Measurements from ENCODE around the gene KIF26A. TPM values are rescaled to one million over a fixed set of nuclear protein-coding genes. Genes with fewer than 3 reads are reported as not detected.

Gene KIF26A
- total and polyA plus RNA-seq, 2 of the 4 experiments (the other 2 are of a cell fraction) = not detected

- Histone ChIP-seq H4K91ac (ENCODE audit: insufficient read depth, low read depth, low read length) (no peak overlapping the region), H4K20me1 (ENCODE audit: insufficient read depth, low read length) (no peaks in the 10 kb centered on the region), H2AFZ (replicated peaks; ENCODE audit: low read length, poor library complexity) (no peak overlapping the region), H3K79me1 (ENCODE audit: low read depth in 1 of 2, low read length in 2 of 2) (no peaks in the 10 kb centered on the region), H3K36me3 (ENCODE audit: control insufficient read depth, insufficient read depth, low read length) (no peaks in the 10 kb centered on the region), H2BK20ac (ENCODE audit: low read depth, low read length) (no peak overlapping the region), H3K4ac (ENCODE audit: low read depth, low read length) (no peak overlapping the region), H3K14ac (replicated peaks; ENCODE audit: low read depth, low read length) (no peak overlapping the region), H2BK5ac (ENCODE audit: low read depth, low read length, poor library complexity, severe bottlenecking) (no peak overlapping the region), H3K4me2 (ENCODE audit: low read depth, low read length) (no peak overlapping the region), H2AK9ac (replicated peaks; ENCODE audit: low read depth, low read length, poor library complexity) (no peak overlapping the region), H3K4me3 (ENCODE audit: insufficient read depth, low read depth, low read length) (no peak overlapping the region), H2AK5ac (ENCODE audit: low read depth, low read length) (no peak overlapping the region), H3K18ac (ENCODE audit: low read depth, low read length) (no peak overlapping the region), H3K4me1 (ENCODE audit: control insufficient read depth, insufficient read depth, low read length) (no peaks in the 10 kb centered on the region), H3K9me1 (ENCODE audit: insufficient read depth, low read length) (no peaks in the 10 kb centered on the region), H3K23ac (ENCODE audit: low read depth, low read length) (no peak overlapping the region), H3K27me3 (ENCODE audit: control insufficient read depth, insufficient read depth, low read length) (no peaks in the 10 kb centered on the region), H3K56ac (ENCODE audit: extremely low read depth, insufficient read depth, low read length) (no peak overlapping the region), H3K9me3 (ENCODE audit: control insufficient read depth, insufficient read depth, low read length) (peaks cover 51% of the 10 kb centered on the region), H2BK15ac (ENCODE audit: low read depth, low read length) (no peak overlapping the region), H4K8ac (ENCODE audit: low read depth in 2 of 2, low read length in 2 of 2) (no peak overlapping the region), H3K27ac (ENCODE audit: insufficient read depth, low read length) (no peak overlapping the region), H2BK120ac (ENCODE audit: low read depth, low read length) (no peak overlapping the region), H4K5ac (ENCODE audit: low read depth, low read length) (no peak overlapping the region), H3K9ac (ENCODE audit: low read depth, low read length) (no peak overlapping the region)
- in situ Hi-C loops (cut with MboI; ENCODE audit: low sequenced_read_pairs) = no loop called here
- ChIA-PET POLR2A (ENCODE audit: unreplicated experiment) (no interaction called here), CTCF (no interaction called here)
- BruUV-seq (replicated peaks) = no TSS peak
- dilution Hi-C loops (cut with HindIII; ENCODE audit: low sequenced_read_pairs, unreplicated experiment) = no loop called here
- DNase-seq (no peak), ATAC-seq (ENCODE audit: low read depth) (no peak)
- intact Hi-C loops (cut with micrococcal nuclease) = no loop called here
- WGBS, 2 experiments (ENCODE audit: extremely low coverage in 2 of 2, insufficient read length in 1 of 2) = 29% methylated on average over 7 of the region's 14 CpGs; no CpG with 5 or more reads in 1 of the 2 experiments
- TF ChIP-seq FOS (IDR thresholded peaks at IDR 0.05; ENCODE audit: low read depth, low read length) (no peak), SMC3 (IDR thresholded peaks at IDR 0.05; ENCODE audit: low read depth, low read length) (no peak), BHLHE40 (IDR thresholded peaks at IDR 0.05; ENCODE audit: low read depth, low read length) (no peak), NFE2L2 (IDR thresholded peaks at IDR 0.05; ENCODE audit: low read depth, low read length) (no peak), CHD1 (IDR thresholded peaks at IDR 0.05; ENCODE audit: low read depth, low read length) (no peak), CTCF (conservative IDR thresholded peaks at IDR 0.05; ENCODE audit: low read depth, low read length) (no peak), MAZ (IDR thresholded peaks at IDR 0.05; ENCODE audit: borderline replicate concordance, low read depth, low read length) (no peak), RAD21 (IDR thresholded peaks at IDR 0.05; ENCODE audit: low read length) (no peak), MXI1 (IDR thresholded peaks at IDR 0.05; ENCODE audit: borderline replicate concordance, low read depth, low read length) (no peak), RCOR1 (IDR thresholded peaks at IDR 0.05; ENCODE audit: insufficient replicate concordance, low read length) (no peak), RFX5 (IDR thresholded peaks at IDR 0.05; ENCODE audit: low read depth, low read length) (no peak), MAFK (IDR thresholded peaks at IDR 0.05; ENCODE audit: low read depth, low read length) (no peak), CEBPB (IDR thresholded peaks at IDR 0.05; ENCODE audit: low read depth, low read length) (no peak), POLR2A (IDR thresholded peaks at IDR 0.05; ENCODE audit: low read depth, low read length) (no peak)
- TF ChIP-seq, protein P1, sequence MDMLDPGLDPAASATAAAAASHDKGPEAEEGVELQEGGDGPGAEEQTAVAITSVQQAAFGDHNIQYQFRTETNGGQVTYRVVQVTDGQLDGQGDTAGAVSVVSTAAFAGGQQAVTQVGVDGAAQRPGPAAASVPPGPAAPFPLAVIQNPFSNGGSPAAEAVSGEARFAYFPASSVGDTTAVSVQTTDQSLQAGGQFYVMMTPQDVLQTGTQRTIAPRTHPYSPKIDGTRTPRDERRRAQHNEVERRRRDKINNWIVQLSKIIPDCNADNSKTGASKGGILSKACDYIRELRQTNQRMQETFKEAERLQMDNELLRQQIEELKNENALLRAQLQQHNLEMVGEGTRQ (IDR thresholded peaks at IDR 0.05; ENCODE audit: low read depth, low read length) = no peak
- TF ChIP-seq, protein P2, sequence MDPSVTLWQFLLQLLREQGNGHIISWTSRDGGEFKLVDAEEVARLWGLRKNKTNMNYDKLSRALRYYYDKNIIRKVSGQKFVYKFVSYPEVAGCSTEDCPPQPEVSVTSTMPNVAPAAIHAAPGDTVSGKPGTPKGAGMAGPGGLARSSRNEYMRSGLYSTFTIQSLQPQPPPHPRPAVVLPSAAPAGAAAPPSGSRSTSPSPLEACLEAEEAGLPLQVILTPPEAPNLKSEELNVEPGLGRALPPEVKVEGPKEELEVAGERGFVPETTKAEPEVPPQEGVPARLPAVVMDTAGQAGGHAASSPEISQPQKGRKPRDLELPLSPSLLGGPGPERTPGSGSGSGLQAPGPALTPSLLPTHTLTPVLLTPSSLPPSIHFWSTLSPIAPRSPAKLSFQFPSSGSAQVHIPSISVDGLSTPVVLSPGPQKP (IDR thresholded peaks at IDR 0.05; ENCODE audit: borderline replicate concordance, low read depth, low read length) = no peak
Measured at GRCh38 chr14:104200106-104200505, 61.7 kb downstream of the KIF26A start.

All from IMR-90 (cell line).